GM18526 (cell line): ENCODE data around the gene TMEM181.

ENCODE experiments used
- POLR2A ChIP-seq: IDR thresholded peaks from 3 replicates; pipeline ENCODE4 v1.6.1; 2011; ENCODE audit not compliant: insufficient read length; ENCODE audit errors: extremely low read depth

Gene TMEM181

GRCh38 chr6:158603261-158604047 is 43.6 kb downstream of the TMEM181 start:
- no peak for TF ChIP-seq POLR2A

- TF ChIP-seq POLR2A: no peak
Measured at GRCh38 chr6:158604048-158604406, 44.1 kb downstream of the TMEM181 start.

GRCh38 chr6:158605266-158605878 is 45.5 kb downstream of the TMEM181 start:
- no peak for TF ChIP-seq POLR2A

GRCh38 chr6:158606935-158607334 is 47.0 kb downstream of the TMEM181 start:
- no peak for TF ChIP-seq POLR2A

GRCh38 chr6:158607411-158608170 is 47.7 kb downstream of the TMEM181 start:
- TF ChIP-seq POLR2A: no peak

GRCh38 chr6:158608221-158608620 is 48.3 kb downstream of the TMEM181 start:
- no peak for TF ChIP-seq POLR2A

- TF ChIP-seq POLR2A: no peak
Measured at GRCh38 chr6:158609455-158610155, 49.7 kb downstream of the TMEM181 start.

- no peak for TF ChIP-seq POLR2A
Measured at GRCh38 chr6:158610319-158610968, 50.6 kb downstream of the TMEM181 start.

GRCh38 chr6:158611039-158611438 is 51.1 kb downstream of the TMEM181 start:
- TF ChIP-seq POLR2A: no peak

- no peak for TF ChIP-seq POLR2A
Measured at GRCh38 chr6:158611541-158612370, 51.9 kb downstream of the TMEM181 start.

GRCh38 chr6:158619922-158620801 is 60.3 kb downstream of the TMEM181 start:
- TF ChIP-seq POLR2A: no peak

GRCh38 chr6:158620963-158621693 is 61.2 kb downstream of the TMEM181 start:
- no peak for TF ChIP-seq POLR2A

- TF ChIP-seq POLR2A: no peak
Measured at GRCh38 chr6:158621694-158622544, 62.0 kb downstream of the TMEM181 start.
